CD4-positive, alpha-beta T cell treated with Interleukin-21 for 1 hour (primary cell): ENCODE measurements around the gene SPIB.
A peak's percentile ranks its signal among the peaks of the same experiment; 100 is the strongest.
"Not testable (repeated sequence)": the region's sequence is repeated elsewhere in the genome, so short reads cannot be mapped to it uniquely, and the experiment has no call there.

Source experiments
- DNase-seq: peaks from one replicate; pipeline ENCODE4 v3.0.0-alpha.2; 2020

SPIB gene

GRCh38 chr19:50418176-50419021 lies at the start of gene SPIB:
TSS of gene SPIB (plus strand) at chr19:50418938. CDS start at chr19:50418963, 25 bp downstream.
- no peak for DNase-seq

GRCh38 chr19:50371914-50372475 lies 46.7 kb upstream of the SPIB start:
- no peak for DNase-seq

GRCh38 chr19:50376166-50377050 lies 42.3 kb upstream of the SPIB start, which contains the start of gene NR1H2:
TSS of gene NR1H2 (plus strand) at chr19:50376457. CDS start at chr19:50377606, 1,149 bp downstream.
- DNase-seq = peak; percentile 97

- peak; percentile 75 for DNase-seq
These were observed 41.7 kb upstream of the SPIB start for GRCh38 chr19:50377051-50377461.

- DNase-seq = no peak
These were observed 41.2 kb upstream of the SPIB start for GRCh38 chr19:50377517-50377916.

- no peak for DNase-seq
These were observed 40.4 kb upstream of the SPIB start for GRCh38 chr19:50378169-50378862.

- DNase-seq = no peak
These were observed 39.9 kb upstream of the SPIB start for GRCh38 chr19:50378863-50379236.

GRCh38 chr19:50379602-50380001 lies 39.1 kb upstream of the SPIB start:
- DNase-seq = no peak

GRCh38 chr19:50380137-50380536 lies 38.6 kb upstream of the SPIB start:
- no peak for DNase-seq

- DNase-seq = no peak
These were observed 38.0 kb upstream of the SPIB start for GRCh38 chr19:50380751-50381151.

GRCh38 chr19:50381881-50382729 lies 36.6 kb upstream of the SPIB start:
- DNase-seq = no peak

- DNase-seq = no peak
These were observed 35.5 kb upstream of the SPIB start for GRCh38 chr19:50383001-50383851.

GRCh38 chr19:50383852-50384684 lies 34.7 kb upstream of the SPIB start, which contains the start of gene POLD1:
TSS of gene POLD1 (plus strand) at chr19:50384347. CDS start at chr19:50398852, 14,505 bp downstream.
- DNase-seq = peak; percentile 99

- no peak for DNase-seq
These were observed 33.8 kb upstream of the SPIB start for GRCh38 chr19:50384685-50385535.

- no peak for DNase-seq
These were observed 31.4 kb upstream of the SPIB start for GRCh38 chr19:50387176-50387867.

- DNase-seq = no peak
These were observed 30.9 kb upstream of the SPIB start for GRCh38 chr19:50387868-50388245.

- not testable (repeated sequence) for DNase-seq
These were observed 28.4 kb upstream of the SPIB start for GRCh38 chr19:50390295-50390694.

GRCh38 chr19:50390952-50391351 lies 27.8 kb upstream of the SPIB start:
- not testable (repeated sequence) for DNase-seq
